NCI-H524 treated with DMSO at 0.1 percent for 48 hours (cell line): ENCODE measurements around the gene NEK10.

Experiments used
- DNase-seq: peaks from one replicate; lab custom pipeline; 2025; lab: John Stamatoyannopoulos, UW

The NEK10 gene

DNA sequence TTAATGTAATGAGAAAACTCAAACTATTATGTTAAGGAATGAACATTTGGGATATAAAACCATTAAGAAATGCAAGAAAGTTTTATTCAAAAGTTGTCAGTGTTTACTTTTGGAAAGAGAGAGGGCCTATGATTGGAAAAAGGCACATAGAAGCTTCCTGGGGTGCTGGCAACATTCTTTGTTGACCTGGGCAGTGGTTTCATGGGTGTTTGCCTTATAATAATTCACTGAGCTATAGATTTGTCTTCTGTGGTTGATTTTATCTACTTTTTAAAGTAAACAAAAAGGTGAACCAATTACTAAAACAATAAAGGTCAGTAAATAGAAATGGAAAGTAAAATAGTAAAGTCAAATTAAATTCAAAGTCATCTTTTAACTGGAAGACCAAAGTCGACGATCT is 308.8 kb downstream of the NEK10 start:
- no peak for DNase-seq
